NB4 (cell line): ENCODE results near the gene ADAMTS12.

Experiments used
- DNase-seq: peaks from one replicate; pipeline ENCODE4 v3.0.0; 2010; ENCODE audit warnings: low read depth
- H3K4me3 ChIP-seq: one replicate; pipeline ENCODE4 v1.5.1; 2011; ENCODE audit warnings: mild to moderate bottlenecking, low read depth, low read length, moderate library complexity
- MYC ChIP-seq: IDR thresholded peaks from 2 replicates; pipeline ENCODE4 v1.6.1; 2011; ENCODE audit warnings: low read depth, low read length
- POLR2A ChIP-seq: IDR thresholded peaks from 2 replicates; pipeline ENCODE4 v1.6.1; 2011; ENCODE audit warnings: mild to moderate bottlenecking; ENCODE audit not compliant: insufficient read length; ENCODE audit errors: extremely low read depth
- TF ChIP-seq, protein P1 (sequence below): IDR thresholded peaks from 2 replicates; pipeline ENCODE4 v1.6.1; 2011; ENCODE audit warnings: low read depth, low read length
- TF ChIP-seq, protein P2 (sequence below): IDR thresholded peaks from one replicate; pipeline ENCODE4 v1.5.1; 2012; ENCODE audit warnings: low read depth, low read length

ADAMTS12 gene, protein sequence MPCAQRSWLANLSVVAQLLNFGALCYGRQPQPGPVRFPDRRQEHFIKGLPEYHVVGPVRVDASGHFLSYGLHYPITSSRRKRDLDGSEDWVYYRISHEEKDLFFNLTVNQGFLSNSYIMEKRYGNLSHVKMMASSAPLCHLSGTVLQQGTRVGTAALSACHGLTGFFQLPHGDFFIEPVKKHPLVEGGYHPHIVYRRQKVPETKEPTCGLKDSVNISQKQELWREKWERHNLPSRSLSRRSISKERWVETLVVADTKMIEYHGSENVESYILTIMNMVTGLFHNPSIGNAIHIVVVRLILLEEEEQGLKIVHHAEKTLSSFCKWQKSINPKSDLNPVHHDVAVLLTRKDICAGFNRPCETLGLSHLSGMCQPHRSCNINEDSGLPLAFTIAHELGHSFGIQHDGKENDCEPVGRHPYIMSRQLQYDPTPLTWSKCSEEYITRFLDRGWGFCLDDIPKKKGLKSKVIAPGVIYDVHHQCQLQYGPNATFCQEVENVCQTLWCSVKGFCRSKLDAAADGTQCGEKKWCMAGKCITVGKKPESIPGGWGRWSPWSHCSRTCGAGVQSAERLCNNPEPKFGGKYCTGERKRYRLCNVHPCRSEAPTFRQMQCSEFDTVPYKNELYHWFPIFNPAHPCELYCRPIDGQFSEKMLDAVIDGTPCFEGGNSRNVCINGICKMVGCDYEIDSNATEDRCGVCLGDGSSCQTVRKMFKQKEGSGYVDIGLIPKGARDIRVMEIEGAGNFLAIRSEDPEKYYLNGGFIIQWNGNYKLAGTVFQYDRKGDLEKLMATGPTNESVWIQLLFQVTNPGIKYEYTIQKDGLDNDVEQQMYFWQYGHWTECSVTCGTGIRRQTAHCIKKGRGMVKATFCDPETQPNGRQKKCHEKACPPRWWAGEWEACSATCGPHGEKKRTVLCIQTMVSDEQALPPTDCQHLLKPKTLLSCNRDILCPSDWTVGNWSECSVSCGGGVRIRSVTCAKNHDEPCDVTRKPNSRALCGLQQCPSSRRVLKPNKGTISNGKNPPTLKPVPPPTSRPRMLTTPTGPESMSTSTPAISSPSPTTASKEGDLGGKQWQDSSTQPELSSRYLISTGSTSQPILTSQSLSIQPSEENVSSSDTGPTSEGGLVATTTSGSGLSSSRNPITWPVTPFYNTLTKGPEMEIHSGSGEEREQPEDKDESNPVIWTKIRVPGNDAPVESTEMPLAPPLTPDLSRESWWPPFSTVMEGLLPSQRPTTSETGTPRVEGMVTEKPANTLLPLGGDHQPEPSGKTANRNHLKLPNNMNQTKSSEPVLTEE (N-terminal part only)

DNA sequence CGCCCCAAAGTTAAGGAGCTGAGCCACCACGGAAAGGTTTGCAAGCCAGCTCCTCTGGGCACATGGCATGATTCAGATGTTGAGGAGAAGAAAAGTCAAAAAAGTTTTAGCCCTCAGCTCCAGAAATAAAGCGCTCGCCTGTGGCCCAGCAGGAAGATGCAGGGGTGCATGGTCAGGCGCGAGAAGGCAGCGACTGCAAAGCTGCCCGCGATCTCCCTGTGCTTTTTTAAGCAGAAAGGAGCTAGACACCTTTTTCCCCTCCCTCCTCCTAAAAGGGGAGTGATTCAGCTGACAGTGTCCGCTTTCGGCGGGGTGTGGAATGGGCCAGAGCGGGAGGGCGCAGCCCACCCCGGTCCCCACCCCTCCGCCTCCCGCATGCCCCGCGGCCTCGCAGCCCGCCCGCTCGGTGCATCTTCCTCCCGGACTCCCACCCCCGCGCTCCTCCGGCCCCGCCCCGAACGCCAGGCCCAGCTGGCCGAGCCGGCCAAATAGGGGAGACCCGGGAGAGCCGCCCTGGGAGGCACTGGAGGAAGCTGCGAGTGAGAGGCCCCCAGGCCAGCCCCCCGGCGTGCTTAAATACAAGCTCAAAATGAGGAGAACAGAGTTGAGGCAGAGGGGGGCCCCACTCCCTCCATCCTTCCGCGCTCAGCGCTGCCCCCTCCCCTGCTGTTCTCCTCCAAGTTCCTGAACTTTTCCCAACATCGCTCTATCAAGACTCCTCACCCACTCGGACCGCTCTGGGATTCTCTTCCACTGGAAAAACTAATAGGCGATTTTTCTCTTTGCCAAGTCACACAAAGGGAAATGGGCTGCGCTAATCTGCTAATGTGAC, at the start of gene ADAMTS12:
ADAMTS12 (minus strand) TSS at position 203 of the 832 bp plus-strand sequence; CDS start at position 69, 134 bp downstream.
- no peak for TF ChIP-seq POLR2A
- TF ChIP-seq, protein P1, sequence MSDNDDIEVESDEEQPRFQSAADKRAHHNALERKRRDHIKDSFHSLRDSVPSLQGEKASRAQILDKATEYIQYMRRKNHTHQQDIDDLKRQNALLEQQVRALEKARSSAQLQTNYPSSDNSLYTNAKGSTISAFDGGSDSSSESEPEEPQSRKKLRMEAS = no peak
- TF ChIP-seq MYC = no peak
- TF ChIP-seq, protein P2, sequence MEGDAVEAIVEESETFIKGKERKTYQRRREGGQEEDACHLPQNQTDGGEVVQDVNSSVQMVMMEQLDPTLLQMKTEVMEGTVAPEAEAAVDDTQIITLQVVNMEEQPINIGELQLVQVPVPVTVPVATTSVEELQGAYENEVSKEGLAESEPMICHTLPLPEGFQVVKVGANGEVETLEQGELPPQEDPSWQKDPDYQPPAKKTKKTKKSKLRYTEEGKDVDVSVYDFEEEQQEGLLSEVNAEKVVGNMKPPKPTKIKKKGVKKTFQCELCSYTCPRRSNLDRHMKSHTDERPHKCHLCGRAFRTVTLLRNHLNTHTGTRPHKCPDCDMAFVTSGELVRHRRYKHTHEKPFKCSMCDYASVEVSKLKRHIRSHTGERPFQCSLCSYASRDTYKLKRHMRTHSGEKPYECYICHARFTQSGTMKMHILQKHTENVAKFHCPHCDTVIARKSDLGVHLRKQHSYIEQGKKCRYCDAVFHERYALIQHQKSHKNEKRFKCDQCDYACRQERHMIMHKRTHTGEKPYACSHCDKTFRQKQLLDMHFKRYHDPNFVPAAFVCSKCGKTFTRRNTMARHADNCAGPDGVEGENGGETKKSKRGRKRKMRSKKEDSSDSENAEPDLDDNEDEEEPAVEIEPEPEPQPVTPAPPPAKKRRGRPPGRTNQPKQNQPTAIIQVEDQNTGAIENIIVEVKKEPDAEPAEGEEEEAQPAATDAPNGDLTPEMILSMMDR = no peak
- no peak within 1 kb of the TSS for H3K4me3 ChIP-seq
- no peak for DNase-seq

GRCh38 chr5:33941090-33941489, 49.3 kb upstream of the ADAMTS12 start:
- no peak overlapping the region for H3K4me3 ChIP-seq
- TF ChIP-seq POLR2A = no peak
- TF ChIP-seq MYC = no peak
- TF ChIP-seq, protein P1 = no peak
- TF ChIP-seq, protein P2 = no peak
- no peak for DNase-seq

- H3K4me3 ChIP-seq = no peak overlapping the region
- no peak for TF ChIP-seq POLR2A
- TF ChIP-seq MYC = no peak
- TF ChIP-seq, protein P2 = no peak
- peak; percentile 42 for DNase-seq
Measured at GRCh38 chr5:33939556-33940262, 47.9 kb upstream of the ADAMTS12 start.

DNA sequence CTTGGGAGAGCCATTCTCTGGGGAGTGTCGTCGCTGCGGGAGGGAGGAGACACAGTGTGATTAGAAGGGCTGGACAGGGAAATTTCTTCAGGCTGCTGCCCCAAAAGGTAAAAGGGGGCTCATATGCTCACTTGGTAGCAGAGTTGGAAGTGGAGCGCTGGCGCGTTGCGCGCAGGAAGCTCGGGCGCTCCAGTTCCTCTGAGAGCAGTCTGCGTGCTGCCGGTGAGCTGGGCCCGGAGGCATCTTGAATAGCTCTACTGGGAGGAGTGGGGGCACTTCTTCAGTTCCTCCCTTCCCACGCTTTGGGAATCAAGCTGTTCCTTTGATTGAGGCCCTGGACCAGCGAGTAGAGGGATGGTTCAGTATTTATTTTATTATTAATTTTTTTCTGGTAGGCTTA, 47.1 kb upstream of the ADAMTS12 start:
- TF ChIP-seq, protein P2 = no peak
- TF ChIP-seq POLR2A (no peak), MYC (no peak)
- TF ChIP-seq, protein P1 = no peak
- no peak for DNase-seq
- no peak overlapping the region for H3K4me3 ChIP-seq

- DNase-seq = no peak
- H3K4me3 ChIP-seq = no peak overlapping the region
- TF ChIP-seq MYC (no peak), POLR2A (no peak)
Measured at GRCh38 chr5:33938507-33938796, 46.7 kb upstream of the ADAMTS12 start.
